ENCODE measurements around the gene PCDH18. TPM values are rescaled to one million over a fixed set of nuclear protein-coding genes. Genes with fewer than 3 reads are reported as not detected.

The PCDH18 gene
- total RNA-seq, result 70.9 and 73.4 TPM in 2 replicates
- 15.1 and 17.2 TPM in 2 replicates for polyA plus RNA-seq

- under 1% methylated on average over 25 of the region's 28 CpGs for WGBS (ENCODE audit: low lambda C conversion rate, missing lambda C conversion rate)
- no peaks in the 10 kb centered on the region for H3K9me3 ChIP-seq (ENCODE audit: low read depth)
- peak within 1 kb of the TSS; percentile 91 for H3K27ac ChIP-seq
- H3K4me2 ChIP-seq, result peak within 1 kb of the TSS; percentile 74
- peak within 1 kb of the TSS; percentile 37 for H2AFZ ChIP-seq
- no peaks in the 10 kb centered on the region for H3K36me3 ChIP-seq (replicated peaks; ENCODE audit: insufficient read depth, low read depth)
- H3K79me2 ChIP-seq, result peaks cover 46% of the 10 kb centered on the region
- H4K20me1 ChIP-seq (ENCODE audit: insufficient read depth, poor library complexity, severe bottlenecking), result peaks cover 21% of the 10 kb centered on the region
- no peaks in the 10 kb centered on the region for H3K27me3 ChIP-seq
- DNase-seq (ENCODE audit: low spot score), result peak; percentile 89
- H3K4me3 ChIP-seq, result peak within 1 kb of the TSS; percentile 53
- H3K4me1 ChIP-seq (ENCODE audit: insufficient read depth), result no peaks in the 10 kb centered on the region
- no peak for TF ChIP-seq EZH2phosphoT487 (IDR thresholded peaks at IDR 0.05; ENCODE audit: low read depth, severe bottlenecking, unreplicated experiment)
- no peak for TF ChIP-seq EZH2 (IDR thresholded peaks at IDR 0.05; ENCODE audit: borderline replicate concordance)
- no peak for TF ChIP-seq CTCF (IDR thresholded peaks at IDR 0.05; ENCODE audit: poor library complexity)
- no peaks in the 10 kb centered on the region for H3K9me2 ChIP-seq (replicated peaks; ENCODE audit: insufficient read depth)
Measured at GRCh38 chr4:137531986-137532868, at the start of gene PCDH18. PCDH18 (minus strand) TSS chr4:137532494; CDS start chr4:137532088, 406 bp downstream.

DNA sequence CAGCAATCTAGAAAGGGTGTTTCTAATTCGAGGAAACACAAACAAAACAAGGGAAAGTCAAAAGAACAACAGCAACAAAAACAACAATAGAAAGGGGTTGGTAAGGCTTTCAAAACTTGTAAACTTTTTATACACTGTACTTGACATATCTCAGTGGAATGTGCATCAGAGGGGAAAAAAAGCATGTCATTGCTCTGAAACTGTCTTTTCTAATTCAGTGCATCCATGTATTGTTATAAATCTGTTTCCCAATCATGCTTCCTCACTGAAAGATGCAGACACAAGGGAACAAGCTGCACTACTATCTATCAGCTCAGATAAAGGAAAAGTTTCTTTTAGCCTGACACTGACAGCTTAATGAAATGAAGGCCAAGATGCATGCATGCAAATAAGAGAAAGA, 44.2 kb upstream of the PCDH18 start:
- H3K27me3 ChIP-seq, result no peaks in the 10 kb centered on the region
- no peak for DNase-seq (ENCODE audit: low spot score)
- no peak overlapping the region for H3K4me2 ChIP-seq
- H3K9me3 ChIP-seq (ENCODE audit: low read depth), result no peaks in the 10 kb centered on the region
- H3K36me3 ChIP-seq (replicated peaks; ENCODE audit: insufficient read depth, low read depth), result no peaks in the 10 kb centered on the region
- no peak for TF ChIP-seq CTCF (IDR thresholded peaks at IDR 0.05; ENCODE audit: poor library complexity)
- no peak for TF ChIP-seq EZH2 (IDR thresholded peaks at IDR 0.05; ENCODE audit: borderline replicate concordance)
- TF ChIP-seq EZH2phosphoT487 (IDR thresholded peaks at IDR 0.05; ENCODE audit: low read depth, severe bottlenecking, unreplicated experiment), result no peak
- no peaks in the 10 kb centered on the region for H4K20me1 ChIP-seq (ENCODE audit: insufficient read depth, poor library complexity, severe bottlenecking)
- H3K9me2 ChIP-seq (replicated peaks; ENCODE audit: insufficient read depth), result no peaks in the 10 kb centered on the region
- H3K4me1 ChIP-seq (ENCODE audit: insufficient read depth), result peaks cover 8% of the 10 kb centered on the region
- H2AFZ ChIP-seq, result no peak overlapping the region
- no peak overlapping the region for H3K4me3 ChIP-seq
- H3K27ac ChIP-seq, result no peak overlapping the region
- 55% methylated on average over 1 of the region's 1 CpG for WGBS (ENCODE audit: low lambda C conversion rate, missing lambda C conversion rate)
- no peaks in the 10 kb centered on the region for H3K79me2 ChIP-seq

- Histone ChIP-seq H3K4me3 (no peak overlapping the region), H3K4me2 (no peak overlapping the region), H3K36me3 (replicated peaks; ENCODE audit: insufficient read depth, low read depth) (no peaks in the 10 kb centered on the region), H4K20me1 (ENCODE audit: insufficient read depth, poor library complexity, severe bottlenecking) (no peaks in the 10 kb centered on the region), H2AFZ (no peak overlapping the region), H3K27me3 (no peaks in the 10 kb centered on the region), H3K9me3 (ENCODE audit: low read depth) (no peaks in the 10 kb centered on the region), H3K27ac (no peak overlapping the region), H3K4me1 (ENCODE audit: insufficient read depth) (peaks cover 8% of the 10 kb centered on the region), H3K79me2 (no peaks in the 10 kb centered on the region), H3K9me2 (replicated peaks; ENCODE audit: insufficient read depth) (no peaks in the 10 kb centered on the region)
- DNase-seq (ENCODE audit: low spot score), result no peak
- 95% methylated on average over 1 of the region's 1 CpG for WGBS (ENCODE audit: low lambda C conversion rate, missing lambda C conversion rate)
- no peak for TF ChIP-seq EZH2 (IDR thresholded peaks at IDR 0.05; ENCODE audit: borderline replicate concordance)
- no peak for TF ChIP-seq EZH2phosphoT487 (IDR thresholded peaks at IDR 0.05; ENCODE audit: low read depth, severe bottlenecking, unreplicated experiment)
- TF ChIP-seq CTCF (IDR thresholded peaks at IDR 0.05; ENCODE audit: poor library complexity), result no peak
Measured at GRCh38 chr4:137572647-137573046, 40.4 kb upstream of the PCDH18 start.
